DMS79 (cell line): ENCODE results near the gene GALNTL6.

Experiments used
- DNase-seq: peaks from one replicate; lab custom pipeline; 2025; lab: John Stamatoyannopoulos, UW

GALNTL6 gene

GRCh38 chr4:171812665-171813525 lies at the start of gene GALNTL6:
Gene GALNTL6 (plus strand): TSS chr4:171813404.
- peak; percentile 6 for DNase-seq

DNA sequence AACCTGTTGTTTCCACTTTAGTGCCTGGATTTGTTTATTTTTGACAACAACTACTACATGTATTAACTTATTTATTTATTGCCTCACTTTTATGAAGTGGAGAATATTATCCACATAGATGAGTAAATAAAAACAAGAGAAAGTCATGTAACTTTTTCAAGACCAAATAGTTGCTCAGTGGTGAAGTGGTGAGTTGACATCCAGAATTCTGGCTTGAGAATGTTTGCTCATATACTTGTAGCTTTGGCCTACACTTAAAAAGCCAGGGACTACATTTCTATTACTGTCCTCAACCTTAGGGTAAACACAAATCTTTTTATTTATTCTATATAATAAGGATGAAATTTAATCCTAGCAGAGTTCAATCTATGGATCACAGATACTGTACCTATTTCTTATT lies 47.7 kb upstream of the GALNTL6 start:
- no peak for DNase-seq

DNA sequence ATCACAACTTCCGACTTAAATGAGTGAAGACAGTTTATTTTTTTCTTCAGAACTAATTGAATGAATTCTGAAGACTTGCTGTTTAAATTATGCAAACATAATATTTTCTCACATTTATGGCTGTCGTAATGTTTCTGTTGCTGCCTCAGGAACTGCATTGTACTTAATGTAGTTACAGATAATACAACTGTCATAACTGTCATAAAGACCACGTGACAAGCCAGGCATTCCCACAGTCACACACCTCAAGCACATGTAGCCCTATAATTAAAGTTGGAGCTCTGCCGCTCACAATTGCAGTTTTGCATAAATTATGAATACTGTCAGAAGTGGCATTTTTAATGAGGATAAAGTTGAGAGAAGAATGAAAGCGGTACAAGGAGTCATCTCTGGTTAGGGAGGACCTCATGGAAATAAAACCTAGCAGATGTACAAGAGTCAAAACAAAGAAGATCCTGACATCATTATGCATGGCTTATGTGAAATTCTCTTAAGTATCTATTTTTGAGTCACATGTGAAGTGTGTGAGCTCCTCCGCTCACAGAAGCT lies 38.5 kb upstream of the GALNTL6 start:
- no peak for DNase-seq

DNA sequence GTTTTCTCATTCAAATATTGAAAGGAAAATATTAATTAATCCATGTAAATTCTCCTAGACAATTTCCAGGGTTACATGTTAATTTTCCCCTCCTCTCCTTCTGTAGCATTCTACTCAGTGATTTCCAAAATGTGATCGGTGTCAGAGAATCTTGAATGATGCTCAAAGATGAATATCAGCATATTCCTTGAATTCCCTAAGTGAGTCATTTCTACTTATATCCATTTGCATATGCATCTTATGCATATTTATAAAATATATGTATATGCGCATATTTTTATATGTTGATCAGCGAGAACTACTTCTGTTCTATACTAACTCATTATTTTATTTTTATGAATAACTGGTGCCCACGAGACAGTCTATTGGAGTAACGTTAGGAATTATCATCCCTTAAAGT lies 33.9 kb upstream of the GALNTL6 start:
- no peak for DNase-seq

GRCh38 chr4:171785388-171785787 lies 27.8 kb upstream of the GALNTL6 start:
- no peak for DNase-seq

DNA sequence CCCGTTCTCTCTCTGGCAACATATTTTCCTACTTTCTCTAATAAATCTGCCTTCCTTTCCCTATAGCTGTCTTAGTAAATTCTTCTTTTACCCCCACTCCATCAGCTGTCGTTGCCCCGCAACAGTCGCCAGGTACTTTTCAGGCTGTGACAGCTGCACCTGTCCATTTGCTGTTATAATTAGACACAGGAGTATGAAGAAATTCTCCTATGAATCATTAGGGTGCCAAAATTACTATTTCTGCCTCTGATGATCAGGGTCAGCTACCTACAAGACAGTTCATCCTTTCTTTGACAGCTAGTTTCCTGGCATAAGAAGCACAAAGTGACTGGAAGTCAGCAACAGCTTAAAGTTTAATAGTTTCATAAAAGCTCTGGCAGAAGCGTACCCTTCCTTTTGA lies 19.5 kb upstream of the GALNTL6 start:
- DNase-seq = no peak

DNA sequence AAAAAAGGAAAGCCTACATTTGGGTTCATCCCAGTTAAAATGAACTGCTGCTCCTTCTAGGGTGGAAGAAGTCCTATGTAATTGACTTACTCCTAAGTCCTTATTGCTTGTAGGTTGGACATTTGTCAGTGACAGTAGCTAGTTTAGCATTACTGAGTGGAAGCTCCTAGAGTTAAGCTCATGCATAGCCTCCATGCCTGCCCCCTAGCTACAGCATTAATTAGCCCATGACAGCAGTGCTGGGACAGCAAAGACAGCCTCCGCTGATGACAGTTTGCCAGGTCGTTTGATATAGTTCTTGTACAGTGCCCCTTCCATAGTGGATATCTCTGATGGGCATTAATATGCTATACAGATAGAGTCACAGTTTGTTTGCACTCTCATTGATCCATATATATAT lies 18.7 kb upstream of the GALNTL6 start:
- no peak for DNase-seq

DNA sequence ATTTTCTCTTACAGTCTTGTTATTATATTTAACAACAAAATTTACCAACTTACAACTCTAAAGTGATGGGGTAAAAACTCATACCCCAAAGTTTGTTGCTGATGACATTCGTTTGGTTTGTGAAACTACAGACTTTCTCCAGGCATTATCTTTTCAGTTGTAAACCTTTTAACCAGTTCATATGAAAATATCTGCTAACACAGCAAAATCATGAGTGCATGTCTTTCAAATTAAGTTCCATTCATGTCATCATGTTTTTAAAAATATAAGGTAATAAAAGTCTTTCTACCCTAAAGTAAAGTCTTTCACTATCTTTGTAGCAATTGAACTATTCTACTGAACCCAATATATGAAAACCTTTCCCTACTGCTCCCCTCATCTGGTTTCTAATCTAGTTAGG lies 3.4 kb upstream of the GALNTL6 start:
- DNase-seq = no peak

- no peak for DNase-seq
Measured at GRCh38 chr4:171812333-171812664, 905 bp upstream of the GALNTL6 start.

GRCh38 chr4:171813526-171814250 lies 484 bp downstream of the GALNTL6 start:
- no peak for DNase-seq

DNA sequence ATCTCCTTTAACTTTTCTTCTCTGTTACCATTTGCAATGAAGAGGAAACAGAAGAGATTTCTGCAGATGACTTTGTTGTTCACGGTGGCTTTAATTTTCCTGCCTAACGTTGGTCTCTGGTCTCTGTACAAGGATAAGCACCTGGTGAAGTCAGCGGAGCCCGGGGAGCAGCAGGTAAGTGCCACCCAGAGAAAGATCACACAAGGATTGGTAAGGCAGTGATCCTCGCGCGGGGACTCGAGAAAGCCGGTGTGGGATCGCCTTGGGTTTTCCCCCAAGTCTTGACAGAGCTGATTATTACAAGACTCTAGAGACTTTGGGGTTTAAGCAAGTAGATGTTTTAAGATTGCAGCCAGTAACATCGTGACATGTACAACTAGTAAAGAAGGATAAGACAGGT lies 1.3 kb downstream of the GALNTL6 start:
- DNase-seq = no peak

- DNase-seq = no peak
Measured at GRCh38 chr4:171817026-171817425, 3.8 kb downstream of the GALNTL6 start.

GRCh38 chr4:171834640-171835039 lies 21.4 kb downstream of the GALNTL6 start:
- no peak for DNase-seq

DNA sequence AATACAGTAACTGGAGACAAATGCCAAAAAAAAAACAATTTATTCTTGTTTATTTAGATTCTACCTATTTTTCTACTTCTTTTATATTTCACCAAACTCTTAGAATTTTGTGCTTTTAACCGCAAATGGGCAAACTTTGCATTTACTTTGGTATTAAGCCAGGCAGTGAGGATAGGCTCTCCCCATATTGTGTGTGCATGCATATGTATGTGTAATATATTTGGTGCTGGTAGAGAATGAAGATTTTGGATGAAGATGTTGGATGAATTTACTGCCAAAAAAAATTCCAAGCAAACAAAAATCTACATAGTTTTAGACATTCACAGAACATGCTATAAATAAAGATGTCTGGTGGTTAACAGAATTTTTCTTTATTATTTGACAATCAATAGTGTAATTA lies 30.3 kb downstream of the GALNTL6 start:
- DNase-seq = no peak

GRCh38 chr4:171846232-171846631 lies 33.0 kb downstream of the GALNTL6 start:
- no peak for DNase-seq

GRCh38 chr4:171846893-171847292 lies 33.7 kb downstream of the GALNTL6 start:
- DNase-seq = no peak

- DNase-seq = no peak
Measured at GRCh38 chr4:171847751-171848150, 34.5 kb downstream of the GALNTL6 start.

DNA sequence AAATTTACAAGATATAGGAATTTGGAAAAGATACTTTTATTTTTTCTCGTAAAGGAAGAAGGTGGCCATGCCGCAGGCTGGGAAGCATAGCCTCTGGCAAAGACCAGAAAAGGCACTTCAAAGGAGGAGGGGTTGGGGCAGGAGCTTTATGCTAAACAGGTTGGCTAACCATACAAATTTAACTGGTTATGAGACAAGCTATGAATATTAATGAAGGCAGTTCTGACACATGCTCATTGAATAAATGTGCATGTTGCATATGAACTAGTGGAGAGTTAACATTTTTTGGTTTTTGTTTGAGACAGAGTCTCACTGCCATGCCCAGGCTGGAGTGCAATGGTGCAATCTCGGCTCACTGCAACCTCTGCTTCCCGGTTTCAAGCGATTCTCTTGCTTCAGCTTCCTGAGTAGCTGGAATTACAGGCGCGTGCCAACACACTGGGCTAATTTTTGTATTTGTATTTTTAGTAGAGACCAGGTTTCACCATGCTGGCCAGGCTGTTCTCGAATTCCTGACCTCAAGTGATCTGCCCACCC lies 36.5 kb downstream of the GALNTL6 start:
- DNase-seq = no peak

DNA sequence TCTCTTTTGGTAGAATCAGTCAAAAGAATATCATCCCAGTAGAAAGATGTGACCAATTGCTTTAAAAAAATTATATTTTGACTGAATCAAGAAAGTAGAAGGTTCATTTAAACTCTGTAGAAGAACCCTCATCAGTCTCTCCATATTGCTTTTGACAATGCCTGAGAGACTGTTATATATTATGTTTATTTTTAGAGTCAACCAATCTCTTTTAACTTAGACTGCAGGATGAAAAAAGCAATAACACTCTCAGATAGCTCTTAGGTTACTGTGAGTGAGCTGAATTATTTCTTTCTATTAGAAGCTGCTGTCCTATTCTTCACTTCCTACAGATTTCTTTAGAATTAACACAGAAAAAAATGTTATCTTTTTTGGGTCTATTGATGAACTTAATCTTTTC lies 38.1 kb downstream of the GALNTL6 start:
- no peak for DNase-seq

DNA sequence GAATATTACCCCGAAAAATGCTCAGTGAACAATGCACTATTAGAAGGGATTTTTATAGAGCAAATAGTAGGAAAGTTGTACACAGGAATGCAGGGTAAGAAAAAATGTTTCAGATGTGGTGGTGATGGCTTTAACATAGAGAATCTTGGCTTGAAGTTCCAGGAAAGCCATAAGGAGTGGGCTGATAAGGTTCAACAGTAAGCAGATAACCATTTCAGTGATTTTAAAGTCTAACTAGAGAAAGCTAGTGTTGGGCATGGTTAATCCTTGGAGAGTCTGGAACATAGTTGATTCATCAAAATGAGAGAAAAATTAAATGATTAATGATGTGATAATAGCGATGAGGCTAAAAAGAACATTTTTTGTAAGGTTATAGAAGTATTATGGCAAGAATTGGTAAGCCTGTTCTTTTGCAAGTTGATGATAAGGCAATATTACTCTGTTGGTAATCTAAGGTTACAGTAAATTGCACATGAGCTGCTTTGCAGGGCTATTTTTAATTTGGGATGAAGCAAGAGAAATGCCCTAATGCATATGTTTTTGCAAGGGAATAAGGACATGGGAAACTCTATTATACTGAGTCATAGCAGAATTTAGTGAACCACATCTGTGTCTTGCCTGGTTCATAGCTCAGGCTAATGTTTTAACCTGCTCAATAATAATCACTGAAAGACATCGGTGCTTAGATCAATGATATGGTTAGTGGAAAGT lies 44.3 kb downstream of the GALNTL6 start:
- no peak for DNase-seq

GRCh38 chr4:171875291-171875690 lies 62.1 kb downstream of the GALNTL6 start:
- DNase-seq = no peak

GRCh38 chr4:171876636-171877035 lies 63.4 kb downstream of the GALNTL6 start:
- DNase-seq = no peak
